ENCODE data around the gene CACNA1C.

The CACNA1C gene

DNA sequence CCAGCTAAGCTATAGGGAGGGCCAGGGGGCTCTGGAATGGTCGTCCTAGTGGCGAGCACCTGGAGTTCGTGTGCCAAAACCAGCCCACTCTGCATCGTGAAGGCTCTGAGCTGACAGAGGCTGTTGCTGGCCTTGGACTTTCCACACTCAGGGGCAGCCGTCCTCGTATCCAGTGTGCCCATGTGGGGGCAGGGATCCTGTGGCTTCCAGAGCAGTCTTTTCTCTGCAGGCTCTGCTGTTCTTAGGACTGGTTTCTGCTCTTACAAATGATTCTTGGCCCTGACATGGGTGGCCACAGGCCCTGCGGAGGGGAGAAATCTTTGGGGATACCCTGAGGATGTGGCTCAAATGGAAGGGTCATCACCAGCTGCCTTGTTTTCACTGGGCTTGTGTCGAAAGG is 564.6 kb downstream of the CACNA1C start:
- H3K9ac ChIP-seq (ENCODE audit: low read length in 2 of 2): no peak overlapping the region
- peaks cover 31 to 45% of the 10 kb centered on the region in 2 donors for H3K36me3 ChIP-seq (ENCODE audit: control insufficient read depth in 2 of 2, insufficient read depth in 2 of 2, low read length in 2 of 2)
- no peak overlapping the region for H3K27ac ChIP-seq (ENCODE audit: low read length)

DNA sequence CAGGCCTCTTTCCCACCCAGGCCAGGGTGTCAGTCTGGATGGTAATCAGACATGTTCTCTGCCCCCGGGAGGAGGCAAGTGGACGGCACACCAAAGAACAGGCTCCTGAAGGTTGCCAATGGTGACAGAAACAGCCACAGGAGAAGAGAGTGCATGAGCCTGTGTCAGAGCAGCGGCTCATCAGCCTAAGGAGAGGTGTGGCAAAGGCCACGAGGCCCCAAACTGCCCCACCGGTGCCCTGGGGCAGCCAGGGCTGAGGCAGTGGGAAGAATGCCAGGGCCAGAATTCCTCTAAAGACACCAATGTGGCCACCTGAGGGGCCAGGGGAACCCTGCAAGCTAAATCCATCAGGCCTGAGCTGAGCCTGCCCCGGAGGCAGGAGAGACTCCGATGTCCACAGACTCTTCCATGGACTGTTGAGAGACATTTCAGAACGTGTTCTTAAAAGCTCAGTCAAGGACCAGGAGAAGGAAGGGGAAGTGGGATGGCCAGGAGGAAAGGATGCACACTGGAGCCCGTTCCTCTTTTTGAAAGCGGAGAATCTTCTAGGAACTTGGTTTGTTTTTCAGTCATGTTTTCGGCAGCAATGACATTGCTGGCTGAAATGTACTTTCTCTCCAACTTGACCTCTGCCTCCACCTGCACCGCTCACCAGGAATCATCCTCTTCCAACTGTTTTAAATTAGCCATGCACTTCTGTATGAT is 565.7 kb downstream of the CACNA1C start:
- Histone ChIP-seq H3K9me3 (ENCODE audit: control insufficient read depth in 2 of 2, low read length in 2 of 2) (no peaks in the 10 kb centered on the region), H3K27ac (ENCODE audit: low read length) (no peak overlapping the region), H3K36me3 (ENCODE audit: control insufficient read depth in 2 of 2, insufficient read depth in 2 of 2, low read length in 2 of 2) (peaks cover 32 to 41% of the 10 kb centered on the region in 2 donors), H3K4me1 (ENCODE audit: control insufficient read depth, insufficient read depth, low read length) (peaks cover 9% of the 10 kb centered on the region), H3K27me3 (ENCODE audit: control insufficient read depth in 1 of 2, insufficient read depth in 2 of 2, low read length in 2 of 2) (no peaks in the 10 kb centered on the region), H3K9ac (ENCODE audit: low read length in 2 of 2) (no peak overlapping the region), H3K4me3 (ENCODE audit: low read length in 2 of 2) (no peak overlapping the region)

More for the DNA sequence above, 564.6 kb downstream of the CACNA1C start:
- H3K4me1 ChIP-seq (ENCODE audit: control insufficient read depth, insufficient read depth, low read length): peaks cover 10% of the 10 kb centered on the region
- no peaks in the 10 kb centered on the region for H3K9me3 ChIP-seq (ENCODE audit: control insufficient read depth in 2 of 2, low read length in 2 of 2)
- no peaks in the 10 kb centered on the region for H3K27me3 ChIP-seq (ENCODE audit: control insufficient read depth in 1 of 2, insufficient read depth in 2 of 2, low read length in 2 of 2)
- no peak overlapping the region for H3K4me3 ChIP-seq (ENCODE audit: low read length in 2 of 2)

DNA sequence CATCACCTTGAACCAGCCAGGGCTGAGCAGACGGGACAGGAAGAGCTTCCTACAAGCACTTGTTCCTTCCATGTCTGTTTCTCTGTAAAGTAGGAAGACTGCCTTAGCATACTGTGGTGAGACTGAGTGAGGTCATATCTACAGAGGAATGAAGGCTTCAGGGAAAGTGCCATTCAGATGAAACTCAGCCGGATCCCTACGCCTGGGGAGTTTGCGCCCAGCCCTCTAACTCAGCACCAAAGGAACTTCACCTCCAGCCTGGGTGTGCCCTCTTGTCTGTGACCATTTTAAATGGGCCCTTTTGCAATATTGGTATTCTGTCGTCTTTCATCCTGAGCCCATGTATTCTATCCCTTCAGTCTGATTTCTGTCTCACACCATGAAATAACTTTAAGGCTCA is 566.3 kb downstream of the CACNA1C start:
- no peak overlapping the region for H3K4me3 ChIP-seq (ENCODE audit: low read length in 2 of 2)
- H3K9ac ChIP-seq (ENCODE audit: low read length in 2 of 2): no peak overlapping the region
- H3K27ac ChIP-seq (ENCODE audit: low read length): no peak overlapping the region
- no peaks in the 10 kb centered on the region for H3K27me3 ChIP-seq (ENCODE audit: control insufficient read depth in 1 of 2, insufficient read depth in 2 of 2, low read length in 2 of 2)
- H3K4me1 ChIP-seq (ENCODE audit: control insufficient read depth, insufficient read depth, low read length): peaks cover 2% of the 10 kb centered on the region
- H3K9me3 ChIP-seq (ENCODE audit: control insufficient read depth in 2 of 2, low read length in 2 of 2): no peaks in the 10 kb centered on the region
- H3K36me3 ChIP-seq (ENCODE audit: control insufficient read depth in 2 of 2, insufficient read depth in 2 of 2, low read length in 2 of 2): peaks cover 37 to 44% of the 10 kb centered on the region in 2 donors

DNA sequence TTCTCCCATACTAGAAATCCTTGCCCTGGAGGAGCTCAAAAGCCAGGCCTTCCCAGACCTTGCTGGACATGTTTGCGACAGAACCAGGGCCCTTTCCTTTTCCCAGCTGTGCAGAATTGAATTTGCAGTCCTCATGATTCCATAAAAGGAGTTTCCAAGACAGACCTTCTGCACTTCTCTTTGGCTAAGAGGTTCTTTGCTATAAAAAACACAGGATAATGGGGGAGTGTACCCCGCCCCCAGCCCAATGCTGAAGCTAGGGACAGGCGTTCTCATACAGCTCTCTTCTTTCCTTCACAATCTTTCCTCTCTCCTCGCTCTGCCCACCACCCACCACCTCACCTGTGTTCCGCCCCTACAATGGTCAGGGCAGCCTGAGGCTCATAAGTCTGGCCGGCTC is 569.7 kb downstream of the CACNA1C start:
- Histone ChIP-seq H3K27ac (ENCODE audit: low read length) (no peak overlapping the region), H3K9ac (ENCODE audit: low read length in 2 of 2) (no peak overlapping the region)

DNA sequence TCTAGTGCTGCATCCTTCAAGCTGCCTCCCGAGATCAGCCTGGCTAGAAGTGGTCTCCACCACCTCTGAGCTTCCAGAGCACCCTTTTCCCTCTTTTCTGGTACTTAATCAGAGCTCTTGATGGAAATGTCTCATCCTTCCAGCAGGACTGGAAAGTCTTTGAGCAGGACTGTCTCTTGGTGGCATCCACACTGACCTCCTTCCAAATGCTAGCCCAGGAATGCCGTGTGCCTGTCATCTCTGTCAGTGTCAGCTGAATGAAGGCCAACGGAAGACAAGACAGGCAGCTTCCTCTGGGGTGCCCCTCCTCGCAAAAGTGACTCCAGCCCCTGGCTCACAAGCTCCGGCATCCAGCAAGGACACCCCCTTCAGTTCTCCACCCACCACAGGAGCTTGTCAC is 570.7 kb downstream of the CACNA1C start:
- Histone ChIP-seq H3K27me3 (ENCODE audit: control insufficient read depth in 1 of 2, insufficient read depth in 2 of 2, low read length in 2 of 2) (no peaks in the 10 kb centered on the region), H3K36me3 (ENCODE audit: control insufficient read depth in 2 of 2, insufficient read depth in 2 of 2, low read length in 2 of 2) (peaks cover 23 to 47% of the 10 kb centered on the region in 2 donors), H3K9ac (ENCODE audit: low read length in 2 of 2) (no peak overlapping the region), H3K4me3 (ENCODE audit: low read length in 2 of 2) (no peak overlapping the region), H3K9me3 (ENCODE audit: control insufficient read depth in 2 of 2, low read length in 2 of 2) (no peaks in the 10 kb centered on the region), H3K27ac (ENCODE audit: low read length) (no peak overlapping the region), H3K4me1 (ENCODE audit: control insufficient read depth, insufficient read depth, low read length) (no peaks in the 10 kb centered on the region)

More for the DNA sequence above, 569.7 kb downstream of the CACNA1C start:
- no peak overlapping the region for H3K4me3 ChIP-seq (ENCODE audit: low read length in 2 of 2)
- H3K27me3 ChIP-seq (ENCODE audit: control insufficient read depth in 1 of 2, insufficient read depth in 2 of 2, low read length in 2 of 2): no peaks in the 10 kb centered on the region
- no peaks in the 10 kb centered on the region for H3K4me1 ChIP-seq (ENCODE audit: control insufficient read depth, insufficient read depth, low read length)
- no peaks in the 10 kb centered on the region for H3K9me3 ChIP-seq (ENCODE audit: control insufficient read depth in 2 of 2, low read length in 2 of 2)
- H3K36me3 ChIP-seq (ENCODE audit: control insufficient read depth in 2 of 2, insufficient read depth in 2 of 2, low read length in 2 of 2): peaks cover 24 to 39% of the 10 kb centered on the region in 2 donors

DNA sequence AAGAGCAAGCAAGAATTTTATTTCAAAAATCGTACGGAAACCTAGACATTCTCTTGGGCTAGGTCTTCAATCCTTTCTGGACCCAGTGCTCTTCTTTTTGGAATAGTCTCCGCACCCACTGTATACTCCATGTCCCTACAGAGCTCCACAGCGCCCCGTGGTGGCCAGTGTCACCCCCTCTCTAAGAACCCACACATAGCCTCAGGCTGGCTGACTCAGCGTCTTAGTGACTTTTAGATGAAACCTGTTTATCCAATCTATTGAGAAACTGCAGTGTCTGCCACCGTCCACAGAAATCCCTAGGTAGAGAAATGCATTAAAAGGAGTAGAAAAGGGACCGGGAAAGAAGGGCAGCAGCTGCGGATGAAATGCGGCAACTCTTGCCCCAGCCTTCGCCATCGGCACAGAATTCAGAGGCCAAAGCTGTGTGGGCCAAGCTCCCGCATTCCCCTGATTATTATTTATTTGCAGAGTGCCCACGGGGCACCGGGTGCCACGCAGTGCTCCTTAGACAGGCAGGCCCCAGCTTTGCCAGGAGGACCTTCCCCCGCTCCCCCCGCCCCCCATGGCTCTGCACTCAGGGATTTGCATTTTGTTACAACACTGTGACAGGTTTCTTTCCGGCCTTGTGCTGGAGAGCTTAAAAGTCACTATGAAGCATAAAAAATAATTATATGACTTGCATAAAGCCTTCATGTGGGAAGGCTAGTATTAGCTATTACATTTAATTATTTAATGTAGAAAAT is 571.9 kb downstream of the CACNA1C start:
- Histone ChIP-seq H3K27ac (ENCODE audit: low read length) (no peak overlapping the region), H3K9me3 (ENCODE audit: control insufficient read depth in 2 of 2, low read length in 2 of 2) (no peaks in the 10 kb centered on the region), H3K36me3 (ENCODE audit: control insufficient read depth in 2 of 2, insufficient read depth in 2 of 2, low read length in 2 of 2) (peaks cover 18 to 38% of the 10 kb centered on the region in 2 donors), H3K4me1 (ENCODE audit: control insufficient read depth, insufficient read depth, low read length) (no peaks in the 10 kb centered on the region), H3K9ac (ENCODE audit: low read length in 2 of 2) (no peak overlapping the region), H3K4me3 (ENCODE audit: low read length in 2 of 2) (no peak overlapping the region), H3K27me3 (ENCODE audit: control insufficient read depth in 1 of 2, insufficient read depth in 2 of 2, low read length in 2 of 2) (no peaks in the 10 kb centered on the region)

DNA sequence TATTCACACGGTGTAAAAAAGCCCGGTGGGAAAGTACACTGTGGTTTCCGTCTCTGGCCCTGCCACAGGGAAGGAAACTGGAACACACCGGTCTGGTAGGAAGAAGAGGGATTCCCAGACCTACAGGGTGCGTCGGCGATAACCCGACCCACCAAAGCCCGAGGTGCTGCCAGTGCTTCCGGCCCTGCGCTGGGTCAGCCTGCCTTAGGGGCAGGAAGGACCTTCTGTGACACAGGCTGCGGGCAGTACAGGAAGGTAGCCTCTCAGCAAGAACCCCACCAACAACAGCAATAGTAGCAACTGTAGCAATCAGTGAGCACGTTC is 572.5 kb downstream of the CACNA1C start:
- Histone ChIP-seq H3K9ac (ENCODE audit: low read length in 2 of 2) (no peak overlapping the region), H3K4me3 (ENCODE audit: low read length in 2 of 2) (no peak overlapping the region), H3K27me3 (ENCODE audit: control insufficient read depth in 1 of 2, insufficient read depth in 2 of 2, low read length in 2 of 2) (no peaks in the 10 kb centered on the region), H3K9me3 (ENCODE audit: control insufficient read depth in 2 of 2, low read length in 2 of 2) (no peaks in the 10 kb centered on the region), H3K36me3 (ENCODE audit: control insufficient read depth in 2 of 2, insufficient read depth in 2 of 2, low read length in 2 of 2) (peaks cover 13 to 35% of the 10 kb centered on the region in 2 donors), H3K27ac (ENCODE audit: low read length) (no peak overlapping the region), H3K4me1 (ENCODE audit: control insufficient read depth, insufficient read depth, low read length) (no peaks in the 10 kb centered on the region)

DNA sequence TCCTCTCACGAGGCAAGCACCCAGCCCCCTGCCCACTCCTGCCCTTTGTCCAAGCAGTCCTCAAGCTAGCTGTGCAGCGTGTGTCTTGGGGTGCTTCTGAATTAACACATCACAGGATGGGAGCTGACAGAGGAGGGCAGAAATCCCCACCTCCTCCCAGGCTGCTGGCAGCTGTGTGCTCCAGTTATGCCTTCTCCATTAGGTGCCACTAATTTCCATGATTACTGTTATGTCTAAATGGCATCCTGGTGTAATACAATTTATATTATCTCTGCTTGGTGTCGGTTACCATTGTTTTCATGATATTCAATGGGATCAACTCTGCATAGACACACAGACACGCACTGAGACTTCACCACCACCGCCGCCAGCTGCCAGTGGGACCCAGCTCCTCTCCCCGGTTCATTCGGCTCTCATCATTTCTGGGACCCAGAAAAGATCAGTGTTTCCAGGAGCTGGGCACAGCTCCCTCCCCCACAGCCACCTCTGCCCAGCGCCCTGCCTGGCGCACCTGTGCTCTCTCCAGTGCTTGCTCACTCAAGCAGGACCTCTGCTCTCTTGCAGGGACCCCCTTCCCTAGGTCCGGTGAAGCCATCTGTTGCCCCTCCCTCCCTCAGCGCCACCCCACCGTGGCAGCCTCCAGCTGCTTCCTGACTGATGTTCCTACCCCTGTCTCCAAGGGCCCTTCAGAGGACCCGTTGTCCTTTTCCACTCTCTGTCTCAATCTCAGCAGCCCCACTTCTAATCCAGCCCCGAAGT is 574.5 kb downstream of the CACNA1C start:
- H3K4me3 ChIP-seq (ENCODE audit: low read length in 2 of 2): no peak overlapping the region
- H3K9ac ChIP-seq (ENCODE audit: low read length in 2 of 2): no peak overlapping the region
- no peaks in the 10 kb centered on the region for H3K27me3 ChIP-seq (ENCODE audit: control insufficient read depth in 1 of 2, insufficient read depth in 2 of 2, low read length in 2 of 2)
- H3K27ac ChIP-seq (ENCODE audit: low read length): no peak overlapping the region
- H3K9me3 ChIP-seq (ENCODE audit: control insufficient read depth in 2 of 2, low read length in 2 of 2): no peaks in the 10 kb centered on the region
- H3K4me1 ChIP-seq (ENCODE audit: control insufficient read depth, insufficient read depth, low read length): no peaks in the 10 kb centered on the region
- H3K36me3 ChIP-seq (ENCODE audit: control insufficient read depth in 2 of 2, insufficient read depth in 2 of 2, low read length in 2 of 2): peaks cover 14 to 26% of the 10 kb centered on the region in 2 donors

DNA sequence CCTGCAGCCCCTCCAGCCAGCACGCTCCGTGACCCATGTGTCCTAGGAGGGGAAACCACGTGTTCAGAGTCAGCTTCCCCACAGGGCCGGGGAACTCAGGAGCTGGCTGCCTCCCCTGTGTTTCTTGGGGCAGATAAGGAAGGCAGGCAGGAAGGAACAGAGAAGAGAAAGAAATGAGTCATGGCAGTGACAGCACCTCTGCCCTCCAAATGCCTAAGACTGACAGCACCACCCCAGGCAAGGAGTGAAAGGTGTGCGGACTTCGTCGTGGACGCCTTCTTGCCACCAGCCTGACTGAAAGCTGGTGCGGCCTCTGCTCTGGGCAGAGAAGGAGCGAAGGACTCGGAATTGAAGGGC is 575.0 kb downstream of the CACNA1C start:
- H3K4me3 ChIP-seq (ENCODE audit: low read length in 2 of 2): no peak overlapping the region
- no peaks in the 10 kb centered on the region for H3K9me3 ChIP-seq (ENCODE audit: control insufficient read depth in 2 of 2, low read length in 2 of 2)
- no peak overlapping the region for H3K9ac ChIP-seq (ENCODE audit: low read length in 2 of 2)
- no peak overlapping the region for H3K27ac ChIP-seq (ENCODE audit: low read length)
- peaks cover 14 to 27% of the 10 kb centered on the region in 2 donors for H3K36me3 ChIP-seq (ENCODE audit: control insufficient read depth in 2 of 2, insufficient read depth in 2 of 2, low read length in 2 of 2)
- H3K27me3 ChIP-seq (ENCODE audit: control insufficient read depth in 1 of 2, insufficient read depth in 2 of 2, low read length in 2 of 2): no peaks in the 10 kb centered on the region
- no peaks in the 10 kb centered on the region for H3K4me1 ChIP-seq (ENCODE audit: control insufficient read depth, insufficient read depth, low read length)

DNA sequence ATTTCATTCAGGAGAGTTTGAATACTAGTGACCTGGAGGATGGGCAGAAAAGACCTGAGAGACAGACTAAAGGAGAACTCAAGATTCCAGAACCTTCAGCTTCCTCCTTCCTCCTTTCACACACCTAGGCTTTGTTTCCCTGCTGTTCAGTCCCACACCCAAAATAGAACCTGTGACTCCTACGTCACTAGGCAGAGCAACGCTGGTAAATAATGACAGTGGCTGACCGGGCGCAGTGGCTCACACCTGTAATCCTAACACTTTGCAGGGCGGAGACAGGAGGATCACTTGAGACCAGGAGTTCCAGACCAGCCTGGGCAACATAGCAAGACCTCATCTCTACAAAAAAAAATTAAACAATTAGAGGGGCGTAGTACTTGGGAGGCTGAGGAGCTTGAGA is 575.6 kb downstream of the CACNA1C start:
- Histone ChIP-seq H3K27me3 (ENCODE audit: control insufficient read depth in 1 of 2, insufficient read depth in 2 of 2, low read length in 2 of 2) (no peaks in the 10 kb centered on the region), H3K27ac (ENCODE audit: low read length) (no peak overlapping the region), H3K9me3 (ENCODE audit: control insufficient read depth in 2 of 2, low read length in 2 of 2) (no peaks in the 10 kb centered on the region), H3K4me3 (ENCODE audit: low read length in 2 of 2) (no peak overlapping the region), H3K9ac (ENCODE audit: low read length in 2 of 2) (no peak overlapping the region), H3K36me3 (ENCODE audit: control insufficient read depth in 2 of 2, insufficient read depth in 2 of 2, low read length in 2 of 2) (peaks cover 13 to 31% of the 10 kb centered on the region in 2 donors), H3K4me1 (ENCODE audit: control insufficient read depth, insufficient read depth, low read length) (no peaks in the 10 kb centered on the region)
